KMS-11 (cell line): Measurements from ENCODE around the gene MCM7.
A peak's percentile ranks its signal among the peaks of the same experiment; 100 is the strongest.

ENCODE experiments used
- H2AFZ ChIP-seq: fragments of 200-600 bp; sonication (generic); 2 replicates; pipeline ENCODE4 v1.6.1; 2016; ENCODE audit warnings: antibody characterized with exemption, mixed run types, low read depth
- H3K27ac ChIP-seq: fragments of 200-600 bp; sonication (generic); 2 replicates; pipeline ENCODE4 v1.6.1; 2016; ENCODE audit warnings: mild to moderate bottlenecking, mixed run types
- H3K27me3 ChIP-seq: fragments of 200-600 bp; sonication (generic); 2 replicates; pipeline ENCODE4 v1.6.1; 2017; ENCODE audit warnings: mild to moderate bottlenecking, low read depth, mixed run types, moderate library complexity; ENCODE audit not compliant: insufficient read depth
- H3K36me3 ChIP-seq: fragments of 200-600 bp; sonication (generic); 2 replicates; pipeline ENCODE4 v1.6.1; 2017; ENCODE audit warnings: mild to moderate bottlenecking, mixed run types; ENCODE audit not compliant: insufficient read depth
- H3K4me1 ChIP-seq: fragments of 200-600 bp; sonication (generic); 2 replicates; pipeline ENCODE4 v1.6.1; 2016; ENCODE audit warnings: mild to moderate bottlenecking, low read depth, mixed run types; ENCODE audit not compliant: poor library complexity, severe bottlenecking
- H3K4me2 ChIP-seq: fragments of 200-600 bp; sonication (generic); 2 replicates; pipeline ENCODE4 v1.7.0; 2016; ENCODE audit warnings: mild to moderate bottlenecking, mixed run types
- H3K4me3 ChIP-seq: fragments of 200-600 bp; sonication (generic); IDR thresholded peaks from 2 replicates; pipeline ENCODE4 v1.6.1; 2017; ENCODE audit warnings: low read depth, low read length, mixed read lengths; ENCODE audit not compliant: insufficient read depth
- H3K79me2 ChIP-seq: fragments of 200-600 bp; sonication (generic); 2 replicates; pipeline ENCODE4 v1.6.1; 2016; ENCODE audit warnings: low read depth, mixed run types; ENCODE audit not compliant: insufficient read depth
- H3K9ac ChIP-seq: fragments of 200-600 bp; sonication (generic); 2 replicates; pipeline ENCODE4 v1.6.1; 2016; ENCODE audit warnings: mild to moderate bottlenecking, mixed run types
- H4K20me1 ChIP-seq: fragments of 200-600 bp; sonication (generic); 2 replicates; pipeline ENCODE4 v1.6.1; 2016; ENCODE audit warnings: mild to moderate bottlenecking, mixed run types; ENCODE audit not compliant: insufficient read depth
- TF ChIP-seq, protein P1 (sequence below): fragments of 200-600 bp; sonication (generic); conservative IDR thresholded peaks from 2 replicates; pipeline ENCODE4 v1.6.1; 2017; ENCODE audit warnings: low read depth, mild to moderate bottlenecking, antibody characterized with exemption, low read length, moderate library complexity, mixed read lengths

The MCM7 gene

DNA sequence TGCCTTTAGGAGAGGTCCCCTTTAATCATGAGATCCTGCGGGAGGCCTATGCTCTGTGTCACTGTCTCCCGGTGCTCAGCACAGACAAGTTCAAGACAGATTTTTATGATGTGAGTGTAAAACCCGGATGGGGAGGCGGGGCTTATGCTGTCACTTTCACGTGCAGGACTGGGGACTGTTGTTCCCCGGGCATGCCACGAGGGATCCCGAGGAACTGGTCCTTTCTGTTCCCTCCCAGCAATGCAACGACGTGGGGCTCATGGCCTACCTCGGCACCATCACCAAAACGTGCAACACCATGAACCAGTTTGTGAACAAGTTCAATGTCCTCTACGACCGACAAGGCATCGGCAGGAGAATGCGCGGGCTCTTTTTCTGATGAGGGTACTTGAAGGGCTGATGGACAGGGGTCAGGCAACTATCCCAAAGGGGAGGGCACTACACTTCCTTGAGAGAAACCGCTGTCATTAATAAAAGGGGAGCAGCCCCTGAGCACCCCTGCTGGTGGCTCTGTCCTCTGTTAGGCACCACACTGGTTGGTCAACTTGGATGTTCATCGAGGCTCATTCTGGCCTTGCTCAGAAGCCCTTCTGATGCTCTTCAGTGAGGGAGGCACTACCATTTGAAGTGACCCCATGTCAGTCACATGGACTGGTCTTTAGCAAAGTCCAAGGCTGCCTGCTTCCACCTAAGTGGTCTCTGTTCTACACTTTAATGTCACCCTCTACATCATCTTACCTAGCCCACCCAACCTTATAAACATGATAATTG, 9.6 kb downstream of the MCM7 start:
- H3K4me3 ChIP-seq = no peak overlapping the region

DNA sequence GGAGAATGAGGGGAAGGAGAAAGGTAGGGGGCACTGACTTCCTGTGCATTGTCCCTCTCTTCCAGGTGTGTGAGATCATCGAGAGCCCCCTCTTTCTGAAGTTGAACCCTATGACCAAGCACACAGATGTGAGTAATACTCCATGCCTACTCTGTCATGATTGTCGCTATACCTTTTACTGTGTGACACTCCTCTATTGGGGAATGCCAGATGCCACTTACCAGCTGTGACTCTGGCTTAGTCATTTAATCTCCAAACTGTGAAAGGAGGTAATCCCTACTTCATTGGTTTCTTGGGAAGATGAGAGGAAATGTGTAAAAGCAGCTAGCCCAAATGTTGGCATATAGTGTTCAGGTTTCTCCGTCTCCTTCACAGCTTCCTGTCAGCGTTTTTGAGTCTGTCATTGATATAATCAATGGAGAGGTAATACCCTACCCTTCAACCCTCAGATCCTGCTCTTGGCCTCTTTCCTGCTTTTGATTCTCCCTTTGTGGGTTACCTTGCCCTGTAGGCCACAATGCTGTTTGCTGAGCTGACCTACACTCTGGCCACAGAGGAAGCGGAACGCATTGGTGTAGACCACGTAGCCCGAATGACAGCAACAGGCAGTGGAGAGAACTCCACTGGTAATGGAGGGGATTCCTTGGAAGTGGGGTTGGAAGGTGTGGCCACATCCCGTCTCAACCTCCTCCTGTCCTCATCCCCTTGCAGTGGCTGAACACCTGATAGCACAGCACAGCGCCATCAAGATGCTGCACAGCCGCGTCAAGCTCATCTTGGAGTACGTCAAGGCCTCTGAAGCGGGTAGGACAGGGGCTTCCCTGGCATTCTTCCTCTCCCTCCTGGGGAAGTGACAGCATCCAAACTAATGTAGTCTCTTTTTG, 10.4 kb downstream of the MCM7 start:
- no peaks in the 10 kb centered on the region for H4K20me1 ChIP-seq
- no peak overlapping the region for H2AFZ ChIP-seq
- H3K36me3 ChIP-seq = peaks cover 37% of the 10 kb centered on the region; the same call in 1 of the 2 replicates
- no peak overlapping the region for H3K9ac ChIP-seq
- peaks cover 18% of the 10 kb centered on the region for H3K4me1 ChIP-seq
- no peak overlapping the region for H3K4me3 ChIP-seq
- H3K27me3 ChIP-seq = no peaks in the 10 kb centered on the region
- no peak overlapping the region for H3K27ac ChIP-seq
- no peak overlapping the region for H3K4me2 ChIP-seq
- H3K79me2 ChIP-seq = peaks cover 12% of the 10 kb centered on the region; the same call in 1 of the 2 replicates
- TF ChIP-seq, protein P1, sequence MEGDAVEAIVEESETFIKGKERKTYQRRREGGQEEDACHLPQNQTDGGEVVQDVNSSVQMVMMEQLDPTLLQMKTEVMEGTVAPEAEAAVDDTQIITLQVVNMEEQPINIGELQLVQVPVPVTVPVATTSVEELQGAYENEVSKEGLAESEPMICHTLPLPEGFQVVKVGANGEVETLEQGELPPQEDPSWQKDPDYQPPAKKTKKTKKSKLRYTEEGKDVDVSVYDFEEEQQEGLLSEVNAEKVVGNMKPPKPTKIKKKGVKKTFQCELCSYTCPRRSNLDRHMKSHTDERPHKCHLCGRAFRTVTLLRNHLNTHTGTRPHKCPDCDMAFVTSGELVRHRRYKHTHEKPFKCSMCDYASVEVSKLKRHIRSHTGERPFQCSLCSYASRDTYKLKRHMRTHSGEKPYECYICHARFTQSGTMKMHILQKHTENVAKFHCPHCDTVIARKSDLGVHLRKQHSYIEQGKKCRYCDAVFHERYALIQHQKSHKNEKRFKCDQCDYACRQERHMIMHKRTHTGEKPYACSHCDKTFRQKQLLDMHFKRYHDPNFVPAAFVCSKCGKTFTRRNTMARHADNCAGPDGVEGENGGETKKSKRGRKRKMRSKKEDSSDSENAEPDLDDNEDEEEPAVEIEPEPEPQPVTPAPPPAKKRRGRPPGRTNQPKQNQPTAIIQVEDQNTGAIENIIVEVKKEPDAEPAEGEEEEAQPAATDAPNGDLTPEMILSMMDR = no peak

More for the DNA sequence above, 9.6 kb downstream of the MCM7 start:
- Histone ChIP-seq H3K79me2 (peaks cover 12% of the 10 kb centered on the region; the same call in 1 of the 2 replicates), H3K9ac (no peak overlapping the region), H3K27me3 (no peaks in the 10 kb centered on the region), H2AFZ (no peak overlapping the region), H4K20me1 (no peaks in the 10 kb centered on the region), H3K4me2 (no peak overlapping the region), H3K36me3 (peaks cover 41% of the 10 kb centered on the region; the same call in 1 of the 2 replicates), H3K27ac (no peak overlapping the region; the same call in 1 of the 2 replicates), H3K4me1 (peaks cover 18% of the 10 kb centered on the region)
- TF ChIP-seq, protein P1 = no peak

DNA sequence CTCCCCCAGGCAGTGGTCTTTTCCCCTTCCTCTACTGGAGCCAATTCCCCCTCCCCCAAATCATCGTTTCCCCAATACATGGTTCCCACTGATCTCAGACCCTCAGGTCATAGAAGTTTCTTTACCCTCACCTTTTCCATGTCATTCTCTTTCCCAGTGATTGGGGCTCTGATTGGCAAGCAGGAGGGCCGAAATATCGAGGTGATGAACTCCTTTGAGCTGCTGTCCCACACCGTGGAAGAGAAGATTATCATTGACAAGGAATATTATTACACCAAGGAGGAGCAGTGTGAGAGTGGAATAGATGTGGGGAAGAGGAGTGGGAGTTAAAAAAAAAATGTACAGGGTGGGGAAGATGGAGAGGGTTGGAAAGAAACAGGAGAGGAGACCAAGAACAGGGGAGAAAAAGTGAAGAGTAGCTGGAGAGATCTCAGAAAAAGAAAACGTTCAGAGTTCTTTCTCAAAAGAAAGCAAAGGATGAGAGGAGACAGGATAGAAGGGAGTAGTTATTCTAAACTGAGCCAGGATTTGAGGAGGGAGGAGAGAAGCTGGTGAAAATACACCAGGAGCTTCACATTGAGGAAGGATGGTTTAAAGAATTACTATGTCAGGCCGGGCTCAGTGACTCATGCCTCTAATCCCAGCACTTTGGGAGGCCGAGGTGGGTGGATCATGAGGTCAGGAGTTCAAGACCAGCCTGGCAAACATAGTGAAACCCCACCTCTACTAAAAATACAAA, 11.6 kb downstream of the MCM7 start:
- Histone ChIP-seq H3K4me3 (peak overlapping the region; percentile 20), H3K9ac (peak overlapping the region; percentile 67; the same call in 1 of the 2 replicates), H3K4me2 (peak overlapping the region; percentile 97), H3K36me3 (peaks cover 29% of the 10 kb centered on the region; the same call in 1 of the 2 replicates), H3K4me1 (peaks cover 18% of the 10 kb centered on the region), H3K27me3 (no peaks in the 10 kb centered on the region), H2AFZ (peak overlapping the region; percentile 83), H4K20me1 (no peaks in the 10 kb centered on the region), H3K27ac (peak overlapping the region; percentile 60), H3K79me2 (peaks cover 12% of the 10 kb centered on the region; the same call in 1 of the 2 replicates)
- TF ChIP-seq, protein P1 = no peak
